ENCODE measurements around the gene ZDHHC1.
A peak's percentile ranks its signal among the peaks of the same experiment; 100 is the strongest.

Gene ZDHHC1

GRCh38 chr16:67415872-67416793, at the start of gene ZDHHC1:
Gene ZDHHC1 (minus strand): TSS chr16:67416477. CDS start chr16:67407775, 8,702 bp downstream.
- peak; percentile 75 for DNase-seq (ENCODE audit: insufficient read length, low spot score)
- no peak for FAIRE-seq

GRCh38 chr16:67464565-67464964, 48.3 kb upstream of the ZDHHC1 start:
- FAIRE-seq (no peak), DNase-seq (ENCODE audit: insufficient read length, low spot score) (no peak)

DNA sequence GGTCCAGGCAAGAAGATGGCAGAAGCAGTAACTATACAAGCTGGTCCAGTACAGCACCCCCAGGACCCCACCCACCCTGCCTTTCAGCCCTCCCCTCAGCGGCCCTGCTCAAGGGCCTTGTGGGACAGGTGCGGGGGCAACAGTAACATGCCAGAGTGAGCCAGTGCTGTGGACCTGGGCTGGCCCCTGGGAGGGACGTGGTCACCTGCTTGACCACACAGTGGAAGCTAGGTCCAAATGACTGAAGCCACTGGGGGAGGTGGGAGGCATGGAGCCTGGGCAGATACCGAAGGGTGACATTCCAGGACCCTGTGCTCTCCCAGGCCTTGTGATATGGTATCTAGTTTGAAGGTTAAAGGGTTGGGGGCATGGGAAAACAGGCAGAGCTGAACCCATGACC, 47.4 kb upstream of the ZDHHC1 start:
- DNase-seq (ENCODE audit: insufficient read length, low spot score) (no peak), FAIRE-seq (no peak)

DNA sequence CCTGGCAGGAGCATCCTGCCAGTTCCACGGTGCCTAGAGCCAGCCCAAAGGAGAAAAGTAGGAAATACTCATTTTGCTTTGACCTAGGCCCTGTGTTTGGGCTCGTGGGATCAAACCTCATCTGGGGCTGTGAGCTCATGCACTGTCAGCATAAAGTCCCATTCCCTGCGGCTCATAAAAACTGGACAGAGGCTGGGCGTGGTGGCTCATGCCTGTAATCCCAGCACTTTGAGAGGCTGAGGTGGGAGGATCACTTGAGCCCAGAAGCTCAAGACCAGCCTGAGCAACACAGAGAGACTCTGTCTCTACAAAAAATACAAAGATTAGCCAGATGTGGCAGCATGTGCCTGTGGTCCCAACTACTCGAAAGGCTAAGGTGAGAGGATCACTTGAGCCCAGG, 46.8 kb upstream of the ZDHHC1 start:
- DNase-seq (ENCODE audit: insufficient read length, low spot score) (no peak), FAIRE-seq (no peak)

- no peak for FAIRE-seq
- DNase-seq (ENCODE audit: insufficient read length, low spot score), result no peak
These were observed 46.0 kb upstream of the ZDHHC1 start for GRCh38 chr16:67462279-67462655.

- DNase-seq (ENCODE audit: insufficient read length, low spot score) (no peak), FAIRE-seq (no peak)
These were observed 45.5 kb upstream of the ZDHHC1 start for GRCh38 chr16:67461600-67462278.

DNA sequence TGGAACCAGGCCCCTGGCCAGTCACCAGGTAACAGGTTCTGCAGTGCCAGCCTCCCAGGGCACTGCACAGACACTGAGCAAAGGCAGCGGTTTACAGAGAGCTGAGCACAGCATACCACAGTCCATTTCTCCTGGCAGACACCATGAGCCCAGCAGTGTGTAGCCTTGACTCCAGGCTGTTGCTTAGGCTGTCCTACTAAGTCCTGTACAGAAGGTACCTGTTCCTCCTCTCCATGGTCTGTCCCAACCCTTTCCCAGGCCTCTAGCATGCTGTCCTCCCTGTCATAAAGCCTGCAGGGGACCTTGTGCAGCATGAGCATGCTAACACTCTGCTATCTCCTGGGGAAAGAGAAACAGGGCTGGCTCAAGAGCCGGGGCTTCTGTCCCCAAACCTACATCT, 44.7 kb upstream of the ZDHHC1 start:
- FAIRE-seq (no peak), DNase-seq (ENCODE audit: insufficient read length, low spot score) (no peak)

GRCh38 chr16:67460168-67460567, 43.9 kb upstream of the ZDHHC1 start:
- no peak for DNase-seq (ENCODE audit: insufficient read length, low spot score)
- no peak for FAIRE-seq

GRCh38 chr16:67459861-67460150, 43.5 kb upstream of the ZDHHC1 start:
- no peak for FAIRE-seq
- DNase-seq (ENCODE audit: insufficient read length, low spot score), result no peak

- DNase-seq (ENCODE audit: insufficient read length, low spot score) (no peak), FAIRE-seq (no peak)
These were observed 43.0 kb upstream of the ZDHHC1 start for GRCh38 chr16:67459066-67459860.

DNA sequence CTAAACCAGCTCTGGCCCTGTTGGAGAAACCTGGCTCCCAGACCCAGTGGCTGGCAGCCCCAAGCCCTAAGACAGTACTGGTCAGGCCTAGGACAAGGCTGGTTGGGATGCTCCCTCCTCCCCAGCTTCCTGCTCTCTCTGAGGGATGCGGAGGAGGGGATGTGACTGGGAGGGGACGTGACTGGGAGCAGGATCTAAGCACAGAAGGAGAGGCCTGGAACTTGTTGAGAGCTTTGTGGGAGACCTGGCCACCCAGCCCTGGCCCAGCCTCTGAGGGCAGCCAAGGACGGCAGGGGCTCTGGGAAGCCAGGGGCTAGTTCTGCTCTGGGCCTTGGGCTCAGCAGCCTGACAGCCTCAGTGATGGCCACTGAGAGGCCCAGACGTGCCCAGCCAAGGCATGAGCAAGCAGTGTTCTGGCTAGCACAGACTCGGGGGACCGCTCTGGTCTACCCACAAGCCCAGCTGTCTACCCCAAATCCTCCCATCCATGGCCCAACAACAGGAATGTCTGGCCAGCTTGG, 41.9 kb upstream of the ZDHHC1 start:
- DNase-seq (ENCODE audit: insufficient read length, low spot score), result no peak
- no peak for FAIRE-seq

DNA sequence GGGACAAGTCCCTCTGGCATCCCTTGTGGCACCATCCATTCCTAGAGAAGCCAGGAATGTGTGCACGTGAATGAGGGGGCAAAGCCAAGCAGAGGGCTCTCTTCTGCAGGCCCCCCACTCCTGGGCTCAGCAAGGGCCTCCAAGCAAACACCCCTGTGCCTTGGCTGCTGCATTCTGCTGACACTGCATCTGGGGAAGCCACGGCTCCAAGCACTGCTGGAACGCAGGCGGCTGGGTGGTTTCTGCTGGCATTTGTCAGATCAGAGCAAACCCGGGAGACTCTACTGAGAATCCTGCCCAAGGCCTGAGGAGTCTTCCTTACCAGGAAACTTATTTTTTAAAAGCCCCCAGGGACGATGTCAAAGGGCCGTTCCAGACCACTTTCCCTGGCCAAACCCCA, 41.3 kb upstream of the ZDHHC1 start:
- no peak for DNase-seq (ENCODE audit: insufficient read length, low spot score)
- FAIRE-seq, result no peak

DNA sequence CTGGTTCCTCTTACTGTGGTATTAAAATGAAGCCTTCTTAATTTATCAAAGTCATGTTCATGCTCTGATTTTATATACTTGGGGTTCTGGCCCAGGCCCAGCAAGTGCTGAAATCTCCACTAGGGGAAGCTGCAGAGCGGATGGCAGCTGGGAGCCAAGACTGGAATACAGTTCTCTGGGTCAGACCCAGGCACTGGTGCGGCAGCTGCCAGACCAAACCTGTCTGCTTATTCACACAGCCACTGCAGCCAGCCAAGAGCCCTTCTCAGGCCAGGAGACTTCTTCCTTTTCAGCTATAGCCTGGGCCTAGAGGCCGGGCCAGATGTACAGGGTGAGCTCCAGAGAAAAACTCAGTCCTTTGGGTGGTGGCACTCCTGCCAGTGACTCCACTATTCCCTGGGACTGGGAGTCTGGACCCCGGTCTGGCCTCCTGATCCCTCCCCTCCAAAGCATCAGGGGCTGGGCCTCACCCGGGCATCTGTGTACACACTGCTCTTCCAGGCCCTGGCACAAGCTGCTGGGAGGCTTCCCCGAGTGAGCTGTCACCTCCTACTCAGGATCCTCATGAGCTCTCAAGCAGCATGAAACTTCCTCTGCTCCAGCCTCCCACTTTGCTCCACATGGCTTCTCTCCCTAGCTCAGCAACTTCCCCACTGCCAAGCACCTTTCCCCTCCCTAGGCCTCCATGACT, 40.3 kb upstream of the ZDHHC1 start:
- FAIRE-seq, result no peak
- DNase-seq (ENCODE audit: insufficient read length, low spot score), result no peak

DNA sequence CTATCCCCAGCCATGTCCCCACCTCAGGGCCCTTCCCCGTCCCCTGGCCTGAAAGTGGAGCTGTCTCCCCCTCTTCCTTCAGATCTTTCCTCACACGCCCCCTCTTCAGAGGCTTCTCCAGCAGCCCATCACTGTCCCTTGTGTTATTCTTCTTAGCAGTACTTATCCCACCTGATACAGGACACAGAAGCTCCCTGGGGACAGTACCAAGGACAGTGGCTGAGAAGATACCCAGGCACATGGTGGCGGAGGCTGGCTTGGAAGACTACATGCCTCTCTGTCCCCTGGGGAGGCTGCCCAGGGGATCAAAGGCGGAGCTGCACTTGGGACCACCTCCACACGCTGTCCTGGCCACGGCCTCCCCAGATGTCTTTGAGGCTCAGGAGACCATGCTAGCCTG, 38.6 kb upstream of the ZDHHC1 start:
- DNase-seq (ENCODE audit: insufficient read length, low spot score) (no peak), FAIRE-seq (no peak)

- FAIRE-seq, result no peak
- DNase-seq (ENCODE audit: insufficient read length, low spot score), result no peak
These were observed 37.8 kb upstream of the ZDHHC1 start for GRCh38 chr16:67454104-67454503.

GRCh38 chr16:67451704-67452435, 35.6 kb upstream of the ZDHHC1 start:
- no peak for FAIRE-seq
- no peak for DNase-seq (ENCODE audit: insufficient read length, low spot score)

DNA sequence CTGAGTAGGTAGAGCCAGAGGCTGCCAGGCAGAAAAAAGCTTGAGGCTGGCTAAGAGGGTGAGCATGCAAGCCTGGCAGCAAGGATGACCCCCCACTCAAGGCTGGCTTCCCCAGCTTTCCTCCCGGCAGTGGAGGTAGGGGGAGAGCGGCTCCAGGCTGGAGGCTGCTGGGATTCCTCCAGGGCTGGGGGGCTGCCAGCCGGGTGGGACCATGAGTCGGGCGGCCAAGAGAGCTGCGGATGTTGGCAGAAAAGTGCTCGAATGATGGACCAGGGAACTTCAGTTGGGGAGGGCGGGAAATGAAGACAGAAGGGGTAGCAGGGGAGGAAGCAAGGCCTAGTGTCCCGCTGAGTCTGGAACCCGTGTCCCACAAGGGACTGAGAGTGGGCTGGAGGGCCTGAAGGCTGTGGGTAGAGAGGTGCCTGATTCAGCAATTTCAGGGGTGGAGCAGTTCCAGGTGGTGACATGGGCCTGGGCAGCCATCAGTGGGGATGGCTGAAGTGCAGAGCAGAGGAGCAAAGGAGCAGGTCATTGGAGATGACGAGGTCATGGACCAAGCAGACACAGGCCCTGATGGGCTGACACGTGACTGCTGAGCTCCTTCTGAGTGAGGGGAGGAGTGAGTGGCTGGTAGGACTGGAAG, 34.9 kb upstream of the ZDHHC1 start:
- FAIRE-seq (no peak), DNase-seq (ENCODE audit: insufficient read length, low spot score) (no peak)

GRCh38 chr16:67449739-67450138, 33.5 kb upstream of the ZDHHC1 start:
- FAIRE-seq (no peak), DNase-seq (ENCODE audit: insufficient read length, low spot score) (no peak)

DNA sequence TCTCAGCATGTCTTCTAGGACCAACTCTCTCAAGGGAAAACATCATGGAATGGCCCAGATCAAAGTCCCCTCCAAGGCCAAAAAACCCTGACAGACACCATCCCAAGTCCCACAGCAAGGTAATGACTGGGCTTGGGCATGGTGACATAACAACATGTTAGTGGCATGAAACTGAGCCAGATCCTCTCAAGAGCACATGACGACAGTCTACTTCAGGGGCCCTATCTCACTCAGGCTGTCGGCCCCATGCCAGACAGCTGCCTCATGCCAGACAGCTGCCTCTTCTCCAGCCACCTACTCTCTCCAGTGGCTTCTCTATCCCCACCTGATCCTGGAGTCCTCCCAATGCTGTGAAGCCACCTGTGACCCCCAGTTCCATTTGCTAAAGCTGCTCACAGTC, 33.1 kb upstream of the ZDHHC1 start:
- no peak for DNase-seq (ENCODE audit: insufficient read length, low spot score)

DNA sequence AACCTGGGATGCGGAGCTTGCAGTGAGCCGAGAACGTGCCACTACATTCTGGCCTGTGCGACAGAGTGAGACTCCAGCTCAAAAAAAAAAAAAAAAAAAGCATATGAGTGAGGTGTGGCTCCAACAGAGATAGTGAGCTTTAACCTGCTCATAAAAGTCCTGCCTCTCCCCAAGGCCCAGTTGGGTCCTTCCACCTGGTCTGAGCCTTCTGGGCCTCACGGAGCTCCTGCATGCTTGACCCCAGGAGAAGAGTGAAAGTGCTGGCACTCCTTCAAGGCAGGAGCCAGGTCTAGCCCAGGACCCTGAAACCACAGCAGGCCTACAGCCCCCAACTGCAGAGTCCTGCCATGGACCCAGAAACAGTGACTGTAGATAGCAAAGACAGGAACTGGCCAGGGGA, 32.3 kb upstream of the ZDHHC1 start:
- FAIRE-seq (no peak), DNase-seq (ENCODE audit: insufficient read length, low spot score) (no peak)

More for the DNA sequence above, 33.1 kb upstream of the ZDHHC1 start:
- FAIRE-seq, result no peak
